ENCODE measurements around the gene CBR4. TPM values are rescaled to one million over a fixed set of nuclear protein-coding genes. Genes with fewer than 3 reads are reported as not detected.
"Not testable (repeated sequence)": the region's sequence is repeated elsewhere in the genome, so short reads cannot be mapped to it uniquely, and the experiment has no call there.

The CBR4 gene
- total RNA-seq, 4 donors from 2014 or later: 13.4 to 19.4 (median 16.3) TPM

- Histone ChIP-seq H3K36me3 (no peaks in the 10 kb centered on the region), H3K4me3 (no peak overlapping the region), H3K4me1 (no peaks in the 10 kb centered on the region), H3K27me3 (no peaks in the 10 kb centered on the region), H3K9me3 (no peaks in the 10 kb centered on the region), H3K27ac (no peak overlapping the region)
- TF ChIP-seq, protein P1, sequence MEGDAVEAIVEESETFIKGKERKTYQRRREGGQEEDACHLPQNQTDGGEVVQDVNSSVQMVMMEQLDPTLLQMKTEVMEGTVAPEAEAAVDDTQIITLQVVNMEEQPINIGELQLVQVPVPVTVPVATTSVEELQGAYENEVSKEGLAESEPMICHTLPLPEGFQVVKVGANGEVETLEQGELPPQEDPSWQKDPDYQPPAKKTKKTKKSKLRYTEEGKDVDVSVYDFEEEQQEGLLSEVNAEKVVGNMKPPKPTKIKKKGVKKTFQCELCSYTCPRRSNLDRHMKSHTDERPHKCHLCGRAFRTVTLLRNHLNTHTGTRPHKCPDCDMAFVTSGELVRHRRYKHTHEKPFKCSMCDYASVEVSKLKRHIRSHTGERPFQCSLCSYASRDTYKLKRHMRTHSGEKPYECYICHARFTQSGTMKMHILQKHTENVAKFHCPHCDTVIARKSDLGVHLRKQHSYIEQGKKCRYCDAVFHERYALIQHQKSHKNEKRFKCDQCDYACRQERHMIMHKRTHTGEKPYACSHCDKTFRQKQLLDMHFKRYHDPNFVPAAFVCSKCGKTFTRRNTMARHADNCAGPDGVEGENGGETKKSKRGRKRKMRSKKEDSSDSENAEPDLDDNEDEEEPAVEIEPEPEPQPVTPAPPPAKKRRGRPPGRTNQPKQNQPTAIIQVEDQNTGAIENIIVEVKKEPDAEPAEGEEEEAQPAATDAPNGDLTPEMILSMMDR (IDR thresholded peaks at IDR 0.05): no peak
- no peak for TF ChIP-seq POLR2A (IDR thresholded peaks at IDR 0.05)
- WGBS, 2 donors: 78 to 82% methylated on average over 8 of the region's 8 CpGs
- intact Hi-C loops (cut with DNase I): no loop called here
- no peak for DNase-seq
Measured at GRCh38 chr4:169039251-169039954, 29.3 kb upstream of the CBR4 start.

GRCh38 chr4:169037506-169037905, 27.5 kb upstream of the CBR4 start:
- TF ChIP-seq, protein P1 (IDR thresholded peaks at IDR 0.05): no peak
- no peak for TF ChIP-seq POLR2A (IDR thresholded peaks at IDR 0.05)
- Histone ChIP-seq H3K4me1 (peaks cover 0 to 2% (median 0%) of the 10 kb centered on the region in 3 donors), H3K36me3 (no peaks in the 10 kb centered on the region), H3K4me3 (no peak overlapping the region), H3K9me3 (no peaks in the 10 kb centered on the region), H3K27me3 (no peaks in the 10 kb centered on the region), H3K27ac (no peak overlapping the region)
- 78 to 86% methylated on average over 3 of the region's 3 CpGs for WGBS, 2 donors
- DNase-seq: no peak
- intact Hi-C loops (cut with DNase I): no loop called here

GRCh38 chr4:169035871-169036620, 26.0 kb upstream of the CBR4 start:
- 93 to 94% methylated on average over 6 to 7 of the region's 35 CpGs for WGBS, 2 donors
- not testable (repeated sequence) for H3K9me3 ChIP-seq

GRCh38 chr4:169033660-169034059, 23.6 kb upstream of the CBR4 start:
- Histone ChIP-seq H3K4me3 (no peak overlapping the region), H3K9me3 (no peaks in the 10 kb centered on the region), H3K27ac (no peak overlapping the region), H3K36me3 (no peaks in the 10 kb centered on the region), H3K4me1 (peaks cover 0 to 6% (median 0%) of the 10 kb centered on the region in 3 donors), H3K27me3 (no peaks in the 10 kb centered on the region)
- intact Hi-C loops (cut with DNase I): no loop called here
- TF ChIP-seq POLR2A (IDR thresholded peaks at IDR 0.05): no peak
- TF ChIP-seq, protein P1 (IDR thresholded peaks at IDR 0.05): no peak
- no peak for DNase-seq
- WGBS, 2 donors: 58 to 79% methylated on average over 6 of the region's 6 CpGs

More at GRCh38 chr4:169035871-169036620, 26.0 kb upstream of the CBR4 start:
- H3K27me3 ChIP-seq; DNase-seq; H3K4me3 ChIP-seq; H3K36me3 ChIP-seq; H3K4me1 ChIP-seq; H3K27ac ChIP-seq; intact Hi-C loops (cut with DNase I): not testable (repeated sequence)

DNA sequence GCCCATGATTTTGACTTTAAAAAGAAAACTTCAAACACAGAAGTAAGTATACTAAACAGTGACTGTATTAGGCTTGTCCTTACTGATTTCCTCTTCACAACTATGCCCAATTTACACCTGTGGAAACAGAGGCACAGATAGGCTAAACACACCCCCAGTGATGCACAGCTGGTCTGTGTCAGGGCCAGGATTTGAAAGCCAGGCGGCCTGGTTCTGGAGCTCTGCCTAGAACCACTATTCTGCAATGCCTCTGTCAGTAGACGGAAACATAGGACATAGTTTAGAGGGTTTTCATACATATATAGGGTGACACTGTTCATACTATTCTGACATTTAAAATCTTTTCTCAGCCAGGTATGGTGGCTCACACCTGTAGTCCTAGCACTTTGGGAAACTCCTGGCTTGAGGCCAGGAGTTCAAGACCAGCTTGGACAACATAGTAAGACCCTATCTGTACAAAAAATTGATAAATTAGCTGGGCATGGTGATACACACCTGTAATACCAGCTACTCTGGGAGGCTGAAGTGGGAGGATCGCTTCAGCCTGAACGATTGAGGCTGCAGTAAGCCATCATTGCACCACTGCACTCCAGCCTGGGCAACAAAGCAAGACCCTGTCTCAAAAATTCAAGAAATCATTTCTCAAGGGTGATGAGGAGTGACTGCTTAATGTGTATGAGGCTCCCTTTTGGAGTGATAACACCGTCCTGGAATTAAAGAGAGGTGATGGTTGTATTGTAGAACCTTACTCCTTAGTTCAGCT, 23.0 kb upstream of the CBR4 start:
- no peak for DNase-seq
- Histone ChIP-seq H3K36me3 (no peaks in the 10 kb centered on the region), H3K4me1 (peaks cover 0 to 6% (median 0%) of the 10 kb centered on the region in 3 donors), H3K27me3 (no peaks in the 10 kb centered on the region), H3K27ac (no peak overlapping the region), H3K9me3 (no peaks in the 10 kb centered on the region), H3K4me3 (no peak overlapping the region)
- no peak for TF ChIP-seq POLR2A (IDR thresholded peaks at IDR 0.05)
- TF ChIP-seq, protein P1 (IDR thresholded peaks at IDR 0.05): no peak
- 80 to 93% methylated on average over 4 to 5 of the region's 5 CpGs for WGBS, 2 donors
- intact Hi-C loops (cut with DNase I): no loop called here
